COLO668 (cell line): Measurements from ENCODE around the gene NINL.
"Not testable (repeated sequence)": the region's sequence is repeated elsewhere in the genome, so short reads cannot be mapped to it uniquely, and the experiment has no call there.

Source experiments
- DNase-seq: peaks from one replicate; lab custom pipeline; 2025; ENCODE audit not compliant: unreplicated experiment; lab: John Stamatoyannopoulos, UW

NINL gene

GRCh38 chr20:25600632-25601031 lies 15.3 kb upstream of the NINL start:
- DNase-seq, result no peak

DNA sequence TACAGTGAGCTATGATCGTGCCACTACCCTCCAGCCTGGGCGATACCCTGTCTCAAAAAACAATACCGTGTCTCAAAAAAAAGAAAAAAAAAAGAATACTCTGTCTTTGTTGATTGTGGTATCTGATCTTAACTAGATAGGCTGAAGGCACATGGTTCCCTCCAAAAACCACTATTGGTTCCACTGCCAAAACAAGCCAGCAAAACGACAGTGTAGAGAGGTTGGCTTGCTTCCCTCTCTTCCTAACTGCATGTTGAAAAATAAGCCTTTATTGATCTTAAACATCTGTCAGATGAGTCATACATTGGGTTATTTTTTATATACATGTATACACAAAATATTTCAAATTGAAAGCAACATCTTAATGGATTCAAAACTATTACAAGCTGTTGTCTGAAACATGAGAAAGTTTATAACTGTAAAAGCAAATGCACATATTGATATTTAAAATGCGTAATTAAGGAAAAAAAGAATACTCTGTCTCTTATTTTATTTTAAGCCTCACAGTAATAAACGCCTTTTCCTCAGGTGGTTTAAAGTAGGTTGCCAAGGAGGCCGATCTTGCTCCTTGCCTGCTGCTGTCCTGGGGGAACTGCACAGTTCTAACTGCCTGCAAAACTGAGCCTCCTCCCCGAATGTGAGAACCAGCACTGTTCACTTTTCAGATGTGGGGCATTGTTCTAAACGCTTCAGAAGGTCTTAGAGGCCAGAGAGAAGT lies 7.0 kb upstream of the NINL start:
- no peak for DNase-seq

DNA sequence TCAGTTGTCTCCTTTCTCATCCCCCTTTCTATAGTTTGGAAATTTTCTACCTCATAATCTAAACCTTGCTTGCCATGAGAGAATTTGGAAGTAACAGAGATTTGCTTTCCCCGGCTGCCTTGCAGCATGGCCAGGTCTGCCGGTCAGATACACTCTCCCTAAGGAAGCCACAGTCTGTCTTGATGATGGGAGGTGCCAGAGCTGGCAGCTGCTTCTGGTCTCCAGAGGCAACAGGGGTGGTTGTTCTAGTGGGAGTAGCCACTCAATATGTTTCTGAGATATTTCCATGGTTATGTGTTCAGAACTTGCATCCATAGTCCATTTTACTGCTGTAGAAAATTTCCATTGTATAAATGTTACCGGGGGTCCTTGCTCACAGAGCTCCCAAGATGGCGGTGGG lies 5.4 kb upstream of the NINL start:
- not testable (repeated sequence) for DNase-seq

- no peak for DNase-seq
Measured at GRCh38 chr20:25588491-25588890, 3.2 kb upstream of the NINL start.

DNA sequence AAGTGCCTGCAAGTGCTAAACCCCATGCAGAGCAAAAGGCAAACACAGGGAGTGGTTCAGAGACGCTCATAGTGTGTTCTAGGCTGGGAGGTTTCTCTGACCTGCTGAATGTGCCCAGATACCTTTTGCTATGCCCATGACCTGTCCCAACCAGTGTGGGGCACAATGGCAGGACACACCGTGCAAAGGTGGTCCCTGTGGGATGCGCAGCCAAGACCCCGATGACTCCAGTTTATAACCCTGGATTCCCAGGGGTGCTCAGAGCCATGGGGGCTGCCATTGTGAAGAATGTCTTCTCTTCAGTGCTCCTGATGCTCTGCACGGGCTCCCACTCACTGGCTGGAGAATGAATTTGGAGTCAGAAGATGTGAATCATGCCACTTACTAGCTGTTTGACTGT lies 2.2 kb upstream of the NINL start:
- DNase-seq, result no peak

- DNase-seq, result no peak
Measured at GRCh38 chr20:25586877-25587276, 1.5 kb upstream of the NINL start.

DNA sequence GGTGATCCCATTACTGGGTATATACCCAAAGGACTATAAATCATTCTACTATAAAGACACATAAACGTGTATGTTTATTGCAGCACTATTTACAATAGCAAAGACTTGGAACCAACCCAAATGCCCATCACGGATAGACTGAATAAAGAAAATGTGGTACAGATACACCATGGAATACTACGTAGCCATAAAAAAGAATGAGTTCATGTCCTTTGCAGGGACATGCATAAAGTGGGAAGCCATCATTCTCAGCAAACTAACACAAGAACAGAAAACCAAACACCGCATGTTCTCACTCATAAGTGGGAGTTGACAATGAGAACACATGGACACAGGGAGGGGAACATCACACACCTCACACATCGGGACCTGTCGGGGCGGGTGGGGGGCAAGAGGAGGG lies 1.7 kb downstream of the NINL start:
- DNase-seq, result not testable (repeated sequence)

DNA sequence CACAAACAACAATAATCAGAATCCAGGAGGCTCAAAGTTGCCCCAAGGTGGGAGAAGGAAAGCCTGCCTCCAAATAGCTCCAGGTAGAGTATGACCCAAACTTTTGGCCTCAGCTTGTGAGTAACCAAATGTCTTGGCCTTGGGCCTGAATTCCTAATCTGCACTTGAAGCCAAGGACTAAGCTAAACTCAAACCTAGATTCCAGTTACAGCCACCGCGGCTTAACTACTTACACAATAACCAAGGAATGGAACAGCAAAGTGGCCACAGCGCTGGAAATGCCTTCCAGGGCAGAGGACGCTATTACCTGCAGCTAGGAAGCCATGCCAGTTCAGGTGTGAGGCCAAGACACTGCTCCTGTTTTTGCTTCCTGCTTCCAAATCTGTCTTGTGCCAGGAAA lies 4.6 kb downstream of the NINL start:
- DNase-seq, result no peak

- no peak for DNase-seq
Measured at GRCh38 chr20:25579081-25579770, 6.1 kb downstream of the NINL start.

DNA sequence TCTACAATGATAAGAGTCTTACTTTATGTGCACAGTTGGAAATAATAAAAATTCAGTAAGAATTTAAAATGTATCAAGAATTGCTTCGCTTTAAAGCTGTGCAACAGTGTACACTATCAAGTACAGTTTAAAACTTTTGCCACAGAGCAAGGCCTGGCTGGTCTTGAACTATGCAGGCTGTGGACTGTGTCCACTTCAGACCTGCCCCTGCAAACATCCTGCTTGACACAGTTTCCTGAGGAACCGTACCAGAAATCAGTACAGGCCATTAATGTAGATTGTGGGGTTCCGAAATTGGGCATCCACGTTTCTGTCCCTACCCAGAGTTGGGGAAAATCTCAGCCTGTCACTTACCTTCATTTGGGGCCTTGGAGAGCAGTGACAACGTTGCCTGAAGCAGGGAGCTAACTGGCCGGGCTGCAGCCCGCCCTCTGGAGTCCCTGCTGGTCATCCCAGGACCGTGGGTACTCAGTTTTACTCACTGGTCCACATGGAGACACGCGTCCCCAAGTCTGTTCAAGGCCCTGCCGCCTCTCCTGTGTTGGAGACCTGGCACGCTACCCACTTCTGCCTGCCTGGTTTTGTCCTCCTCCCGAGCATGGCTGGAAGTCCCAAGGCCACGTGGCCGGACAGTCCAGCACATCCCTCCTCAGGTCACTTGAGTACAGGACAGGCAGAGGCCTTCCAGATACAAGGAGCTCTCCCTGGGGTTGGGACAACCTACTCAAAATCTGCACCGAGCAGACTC lies 8.4 kb downstream of the NINL start:
- DNase-seq, result no peak

DNA sequence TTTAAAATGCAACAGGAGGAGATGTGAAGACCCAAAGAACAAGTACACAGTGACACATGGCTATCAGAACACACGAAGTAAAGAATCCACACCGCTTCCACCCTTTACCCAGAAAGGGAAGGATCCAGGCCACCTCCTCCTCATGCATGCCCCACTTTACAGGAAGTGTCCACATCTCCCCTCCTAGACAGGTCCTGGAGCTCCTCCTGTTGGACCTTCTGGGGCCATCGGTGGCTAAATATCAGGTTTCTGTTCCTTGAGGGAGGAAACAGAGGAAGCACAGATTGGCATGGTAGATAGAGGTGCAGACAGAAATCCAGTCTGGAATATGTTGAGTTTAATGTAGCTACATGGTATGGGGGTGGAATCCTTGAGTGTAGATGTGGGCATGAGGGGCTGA lies 10.9 kb downstream of the NINL start:
- no peak for DNase-seq

DNA sequence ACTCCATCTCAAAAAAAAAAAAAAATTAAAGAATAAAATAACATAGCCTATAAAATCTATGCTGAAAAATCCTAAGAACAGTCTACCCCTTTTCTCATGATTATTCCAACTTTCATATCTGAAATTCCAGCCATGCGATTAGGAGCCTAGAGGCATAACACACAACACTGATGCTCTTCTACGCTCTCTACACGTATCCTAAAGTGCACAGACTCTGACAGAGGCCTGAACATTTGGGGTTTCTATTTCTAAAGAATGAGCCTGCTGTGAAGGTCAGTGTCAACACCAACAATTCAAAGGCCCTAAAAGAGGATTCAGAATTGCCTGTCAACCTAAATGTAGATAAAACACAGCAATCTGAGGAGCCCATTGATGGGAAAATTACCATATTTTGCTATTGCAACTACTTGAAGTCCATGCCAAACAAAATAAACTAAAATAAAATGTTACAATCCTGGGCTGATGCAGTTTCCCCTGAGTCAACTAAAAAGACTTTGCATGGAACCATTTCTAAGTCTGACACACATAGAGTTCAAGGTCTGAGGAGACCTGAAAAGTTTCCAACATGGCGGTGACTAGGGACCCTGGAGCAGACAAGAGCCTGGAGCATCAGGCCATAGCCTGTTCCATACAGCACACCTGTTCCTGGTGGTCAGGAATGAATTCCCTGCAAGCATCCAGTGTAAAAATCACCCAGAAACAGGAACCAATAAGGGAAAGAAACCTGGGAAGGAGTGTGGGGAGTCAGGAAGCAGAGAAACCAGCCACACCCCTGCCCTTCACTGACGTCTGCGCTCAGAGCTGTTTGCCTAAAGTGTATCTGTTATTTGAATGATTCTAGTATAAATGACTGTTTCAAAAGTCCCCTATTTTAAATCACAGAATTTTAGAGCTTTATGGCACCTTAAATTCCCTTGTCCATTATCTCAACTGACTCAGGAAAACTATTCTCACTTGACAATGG lies 11.8 kb downstream of the NINL start:
- no peak for DNase-seq

GRCh38 chr20:25571817-25572216 lies 13.5 kb downstream of the NINL start:
- no peak for DNase-seq

DNA sequence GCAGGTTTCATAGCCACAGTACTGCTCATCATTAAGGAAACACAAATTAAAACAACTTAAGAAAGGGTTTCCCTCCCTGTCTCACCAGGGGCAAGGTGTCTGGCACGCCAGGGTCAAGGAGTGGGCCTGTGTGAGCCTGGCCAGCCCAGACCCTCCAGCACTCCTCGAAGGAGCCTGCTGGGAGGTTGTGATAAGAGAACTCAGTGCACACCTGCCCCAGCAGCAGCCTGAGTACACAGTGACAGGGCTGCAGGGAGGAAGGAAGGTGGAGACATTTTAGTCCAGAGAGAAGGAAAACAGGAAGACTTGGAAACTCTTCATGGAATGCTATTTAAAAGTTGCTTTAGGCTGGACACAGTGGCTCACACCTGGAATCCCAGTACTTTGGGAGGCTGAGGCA lies 14.1 kb downstream of the NINL start:
- no peak for DNase-seq

DNA sequence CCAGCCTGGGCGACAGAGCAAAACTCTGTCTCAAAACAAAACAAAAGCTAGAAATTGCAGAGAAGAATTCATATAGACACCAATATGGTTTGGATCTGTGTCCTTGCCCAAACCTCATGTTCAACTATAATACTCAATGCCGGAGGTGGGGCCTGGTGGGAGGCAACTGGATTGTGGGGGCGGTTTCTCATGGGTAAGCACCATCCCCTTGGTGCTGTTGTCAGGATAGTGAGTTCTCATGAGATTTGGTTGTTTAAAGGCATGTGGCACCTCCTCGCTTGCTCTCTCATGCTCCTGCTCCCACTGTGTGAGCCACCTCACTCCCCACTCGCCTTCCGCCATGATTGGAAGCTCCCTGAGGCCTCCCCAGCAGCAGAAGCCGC lies 15.2 kb downstream of the NINL start:
- no peak for DNase-seq

GRCh38 chr20:25567286-25567685 lies 18.0 kb downstream of the NINL start:
- DNase-seq, result no peak

GRCh38 chr20:25566821-25567220 lies 18.5 kb downstream of the NINL start:
- no peak for DNase-seq

GRCh38 chr20:25565578-25566157 lies 19.7 kb downstream of the NINL start:
- DNase-seq, result no peak

DNA sequence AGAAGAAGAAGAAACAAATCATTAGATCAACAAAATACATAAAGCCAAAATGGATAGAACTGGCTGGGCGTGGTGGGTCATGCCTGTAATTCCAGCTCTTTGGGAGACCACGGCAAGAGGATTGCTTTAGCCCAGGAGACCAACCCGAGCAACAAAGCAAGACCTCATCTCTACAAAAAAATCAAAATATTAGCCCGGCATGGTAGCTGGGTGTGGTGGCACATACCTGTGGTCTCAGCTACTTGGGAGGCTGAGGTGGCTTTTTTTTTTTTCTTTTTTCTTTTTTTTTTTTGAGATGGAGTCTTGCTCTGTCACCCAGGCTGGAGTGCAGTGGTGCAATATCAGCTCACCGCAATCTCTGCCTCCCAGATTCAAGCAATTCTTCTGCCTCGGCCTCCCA lies 21.5 kb downstream of the NINL start:
- no peak for DNase-seq

- no peak for DNase-seq
Measured at GRCh38 chr20:25563362-25563761, 22.0 kb downstream of the NINL start.

DNA sequence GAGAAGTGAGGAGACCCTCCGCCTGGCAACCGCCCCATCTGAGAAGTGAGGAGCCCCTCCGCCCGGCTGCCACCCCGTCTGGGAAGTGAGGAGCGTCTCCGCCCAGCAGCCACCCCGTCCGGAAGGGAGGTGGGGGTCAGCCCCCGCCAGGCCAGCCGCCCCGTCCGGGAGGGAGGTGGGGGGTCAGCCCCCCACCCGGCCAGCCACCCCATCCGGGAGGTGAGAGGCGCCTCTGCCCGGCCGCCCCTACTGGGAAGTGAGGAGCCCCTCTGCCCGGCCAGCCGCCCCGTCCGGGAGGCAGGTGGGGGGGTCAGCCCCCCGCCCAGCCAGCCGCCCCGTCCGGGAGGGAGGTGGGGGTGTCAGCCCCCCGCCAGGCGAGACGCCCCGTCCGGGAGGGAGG lies 23.6 kb downstream of the NINL start:
- not testable (repeated sequence) for DNase-seq
